WTC11 (cell line): ENCODE results near the gene PAK5.

Experiments
- ATF1 ChIP-seq: sonication (generic); formaldehyde crosslinking; IDR thresholded peaks from 2 replicates; pipeline ENCODE4 v1.8.1; 2023; ENCODE audit warnings: mild to moderate bottlenecking, moderate library complexity, missing genetic modification reagents
- ATF3 ChIP-seq: sonication (generic); formaldehyde crosslinking; conservative IDR thresholded peaks from 2 replicates; pipeline ENCODE4 v1.8.1; 2022; ENCODE audit warnings: mild to moderate bottlenecking, missing genetic modification reagents
- CTCF ChIP-seq: fragments of 200-600 bp; IDR thresholded peaks from 2 replicates; pipeline ENCODE4 v1.8.0; 2022; ENCODE audit warnings: antibody characterized with exemption
- GRHL2 ChIP-seq: fragments of 250-450 bp; sonication (Bioruptor Pico); IDR thresholded peaks from 2 replicates; pipeline ENCODE4 v1.8.0; 2022; ENCODE audit warnings: mild to moderate bottlenecking, moderate library complexity; ENCODE audit not compliant: insufficient replicate concordance, severe bottlenecking
- GTF2I ChIP-seq: fragments of 250-450 bp; sonication (Bioruptor Pico); conservative IDR thresholded peaks from 2 replicates; pipeline ENCODE4 v1.4.0; 2021; ENCODE audit warnings: mild to moderate bottlenecking
- JUN ChIP-seq: sonication (generic); formaldehyde crosslinking; IDR thresholded peaks from 2 replicates; pipeline ENCODE4 v1.8.0; 2023; ENCODE audit warnings: mild to moderate bottlenecking, missing genetic modification reagents
- MXD4 ChIP-seq: fragments of 250-450 bp; sonication (Bioruptor Pico); IDR thresholded peaks from 2 replicates; pipeline ENCODE4 v1.8.0; 2021; ENCODE audit warnings: mild to moderate bottlenecking, moderate library complexity, borderline replicate concordance
- TEAD4 ChIP-seq: sonication (generic); formaldehyde crosslinking; IDR thresholded peaks from 2 replicates; pipeline ENCODE4 v1.8.0; 2022; ENCODE audit warnings: mild to moderate bottlenecking, missing genetic modification reagents
- USF1 ChIP-seq: sonication (generic); formaldehyde crosslinking; IDR thresholded peaks from 2 replicates; pipeline ENCODE4 v1.8.0; 2022; ENCODE audit warnings: mild to moderate bottlenecking, missing genetic modification reagents

DNA sequence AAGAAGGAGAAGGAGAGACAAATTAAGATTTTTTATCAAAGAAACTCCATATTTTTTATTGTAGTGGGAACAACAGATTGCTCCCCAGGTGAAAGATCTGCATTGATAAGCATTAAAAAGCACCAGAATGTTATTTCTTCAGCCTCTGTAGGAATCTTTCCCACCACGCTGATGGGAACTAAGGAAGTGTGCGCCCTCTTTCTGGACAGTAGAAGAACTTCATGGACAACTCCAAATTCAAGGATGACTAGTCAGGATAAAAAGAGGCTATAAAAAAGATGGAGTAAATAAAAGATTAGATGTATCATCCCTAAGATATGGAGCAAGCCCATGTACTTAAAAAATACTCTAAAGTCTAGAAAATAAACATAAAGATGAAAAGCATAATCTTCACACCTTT, 45.8 kb upstream of the PAK5 start:
- no peak for TF ChIP-seq GRHL2
- TF ChIP-seq CTCF = no peak
- no peak for TF ChIP-seq JUN (CRISPR knock-in tag)
- no peak for TF ChIP-seq GTF2I (CRISPR knock-in tag)
- no peak for TF ChIP-seq TEAD4 (CRISPR knock-in tag)
- no peak for TF ChIP-seq USF1 (CRISPR knock-in tag)
- TF ChIP-seq MXD4 (CRISPR knock-in tag) = no peak
- TF ChIP-seq ATF3 = no peak
- TF ChIP-seq ATF1 (CRISPR knock-in tag) = no peak
